ENCODE measurements around the gene SEZ6.

The SEZ6 gene

DNA sequence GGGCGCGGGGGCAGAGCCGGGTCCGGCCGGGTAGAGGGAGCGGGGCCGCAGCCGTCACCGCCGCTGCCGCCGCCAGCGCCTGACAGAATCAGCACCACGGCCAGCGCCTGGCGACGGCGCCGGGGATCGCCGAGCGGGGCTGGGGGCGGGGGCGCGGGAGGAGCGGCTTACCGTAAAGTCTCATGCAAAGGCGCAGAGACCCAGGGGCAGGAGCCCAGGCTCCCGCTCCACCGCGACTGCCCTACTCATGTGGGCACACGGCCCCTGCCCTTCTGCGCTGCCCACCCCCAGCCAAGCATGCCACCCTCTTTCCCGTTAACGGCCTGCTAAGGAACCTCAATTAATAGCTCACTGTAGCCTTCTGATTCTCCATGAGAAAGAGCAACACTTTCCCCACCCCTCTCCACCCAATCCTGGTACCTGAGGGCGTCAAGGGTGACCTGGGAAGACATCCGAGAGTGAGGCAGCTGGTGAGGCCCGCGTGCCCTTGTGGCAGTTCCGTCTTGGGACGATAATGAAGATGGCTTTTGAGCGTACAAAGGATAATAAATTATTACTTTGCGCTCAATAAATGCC, at the start of gene SEZ6:
TSS of gene SEZ6 (minus strand) at position 98 of the 576 bp plus-strand sequence. CDS start 164 bp downstream, outside the sequence.
- DNase-seq (ENCODE audit: low spot score) (peak; percentile 92), FAIRE-seq (peak; percentile 42)

GRCh38 chr17:29054835-29055234, 49.0 kb upstream of the SEZ6 start:
- FAIRE-seq (no peak), DNase-seq (ENCODE audit: low spot score) (no peak)

DNA sequence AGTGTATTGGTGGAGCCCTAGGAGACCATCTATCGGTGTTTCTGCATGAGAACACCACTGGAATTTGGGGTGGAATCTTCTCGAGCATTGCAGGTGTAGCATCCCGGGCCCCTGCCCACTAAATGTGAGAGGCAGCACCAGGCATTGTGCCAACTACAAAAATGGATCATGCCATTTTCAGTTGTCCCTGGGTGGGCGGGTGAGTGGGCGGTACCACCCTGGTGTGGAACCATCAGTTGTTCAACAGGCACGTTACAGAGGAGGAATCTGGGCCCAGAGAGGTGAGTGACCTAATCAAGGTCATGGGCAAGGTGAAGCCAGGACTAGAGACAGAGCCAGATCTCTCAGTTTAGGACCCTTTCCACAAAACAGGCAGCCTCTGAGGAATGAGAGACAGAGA, 45.9 kb upstream of the SEZ6 start:
- no peak for DNase-seq (ENCODE audit: low spot score)
- no peak for FAIRE-seq

DNA sequence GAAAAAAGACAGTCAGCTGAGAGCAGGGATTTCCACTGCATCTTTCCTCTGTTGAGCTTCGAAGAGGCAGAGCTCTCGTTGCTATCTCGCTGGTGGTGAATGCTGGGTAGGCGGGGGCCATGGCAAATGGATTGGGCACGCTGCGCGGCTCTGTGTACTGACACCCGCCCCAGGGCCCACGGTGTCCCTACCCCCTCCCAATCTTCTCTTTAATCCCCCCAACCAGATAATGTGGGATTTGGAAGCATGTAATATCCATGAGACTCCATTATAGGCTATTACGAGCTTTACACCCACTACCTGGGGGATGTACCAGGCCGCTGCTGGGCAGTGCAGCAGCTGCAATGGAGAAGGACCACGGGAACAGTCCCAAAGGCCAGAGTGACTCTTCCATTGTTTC, 45.4 kb upstream of the SEZ6 start:
- DNase-seq (ENCODE audit: low spot score) (no peak), FAIRE-seq (no peak)

GRCh38 chr17:29050176-29050575, 44.3 kb upstream of the SEZ6 start:
- FAIRE-seq (no peak), DNase-seq (ENCODE audit: low spot score) (no peak)

- FAIRE-seq (no peak), DNase-seq (ENCODE audit: low spot score) (no peak)
Measured at GRCh38 chr17:29049541-29050145, 43.8 kb upstream of the SEZ6 start.

DNA sequence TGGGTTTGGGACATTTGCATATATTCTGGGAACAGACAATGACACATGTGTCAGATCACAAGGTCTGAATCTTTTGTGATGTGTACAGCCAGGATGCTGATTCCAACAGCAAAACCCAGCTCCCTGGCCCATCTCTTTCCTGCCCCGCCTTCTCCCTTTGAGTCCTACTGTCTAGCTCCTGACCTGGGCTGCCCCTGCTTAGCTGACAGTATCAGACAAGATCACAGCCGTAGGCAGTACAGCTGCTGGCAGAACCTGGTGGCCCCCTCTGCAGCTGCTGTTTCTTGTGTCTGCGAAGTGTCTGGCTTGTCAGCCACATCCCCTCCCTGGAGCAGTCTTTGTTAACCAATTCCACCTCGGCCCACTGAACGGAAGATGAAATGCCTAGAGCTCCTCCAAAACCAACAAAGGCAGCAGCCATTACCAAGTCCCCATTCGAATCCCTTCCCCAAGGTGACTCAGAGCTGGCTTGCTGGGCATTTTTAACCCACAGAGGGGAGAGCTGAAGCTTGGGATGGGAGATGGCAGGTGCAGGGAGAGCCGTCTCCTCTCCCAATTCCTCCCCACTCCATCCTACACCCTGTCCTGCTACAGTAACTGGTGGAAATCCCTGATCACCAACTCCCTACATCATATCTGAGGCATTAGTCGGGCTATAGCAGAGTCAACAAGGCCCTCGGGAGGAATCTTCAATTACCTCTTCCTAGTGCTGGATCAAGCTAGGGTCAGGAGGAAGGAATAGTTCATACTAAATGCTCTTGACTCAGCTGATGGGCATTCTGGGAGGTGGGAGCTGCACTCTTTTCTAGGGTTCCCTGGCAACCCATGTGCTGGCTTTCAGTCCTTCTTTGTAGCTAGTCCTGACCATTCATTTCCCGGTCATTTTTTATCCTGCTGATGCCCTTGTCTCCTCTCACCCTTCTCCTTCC, 42.9 kb upstream of the SEZ6 start:
- DNase-seq (ENCODE audit: low spot score) (no peak), FAIRE-seq (no peak)

- DNase-seq (ENCODE audit: low spot score) (no peak), FAIRE-seq (no peak)
Measured at GRCh38 chr17:29046473-29046839, 40.6 kb upstream of the SEZ6 start.

DNA sequence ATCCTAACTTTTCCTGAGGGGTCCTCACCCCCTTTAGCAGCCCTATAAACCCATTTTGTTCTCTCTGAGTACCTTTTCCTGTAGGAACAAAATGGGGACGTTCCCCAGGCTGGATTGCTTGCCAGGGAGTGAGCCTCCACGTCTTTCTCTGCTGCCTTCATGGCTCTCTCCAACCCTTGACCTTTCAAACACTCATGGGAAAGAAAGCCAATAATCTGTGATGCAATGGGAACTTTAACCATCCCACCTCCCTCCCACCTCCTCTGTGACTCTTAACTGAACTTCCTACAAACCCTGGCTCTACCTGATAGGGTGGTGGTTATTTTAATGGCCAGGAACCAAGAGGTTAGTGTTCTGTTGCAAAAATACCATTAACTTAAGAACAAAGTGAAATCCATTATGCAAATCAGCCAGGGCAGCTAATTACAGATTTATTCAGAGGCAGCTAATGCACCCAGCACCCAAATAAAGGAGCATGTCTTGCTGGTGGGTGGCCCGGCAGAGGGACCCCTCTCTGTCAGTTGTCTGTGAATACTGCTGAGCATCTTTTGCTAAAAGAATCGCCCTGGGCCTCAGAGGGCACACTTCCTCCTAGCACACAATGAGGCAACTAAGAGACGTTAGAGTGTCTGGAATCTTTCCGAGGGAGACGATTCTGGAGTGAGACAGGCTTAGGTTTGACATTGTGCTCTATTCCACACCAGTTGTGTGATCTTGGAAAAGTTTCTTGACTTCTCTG, 40.1 kb upstream of the SEZ6 start:
- DNase-seq (ENCODE audit: low spot score) (no peak), FAIRE-seq (no peak)

- DNase-seq (ENCODE audit: low spot score) (no peak), FAIRE-seq (no peak)
Measured at GRCh38 chr17:29045026-29045425, 39.2 kb upstream of the SEZ6 start.

- FAIRE-seq (no peak), DNase-seq (ENCODE audit: low spot score) (no peak)
Measured at GRCh38 chr17:29043539-29044145, 37.8 kb upstream of the SEZ6 start.

DNA sequence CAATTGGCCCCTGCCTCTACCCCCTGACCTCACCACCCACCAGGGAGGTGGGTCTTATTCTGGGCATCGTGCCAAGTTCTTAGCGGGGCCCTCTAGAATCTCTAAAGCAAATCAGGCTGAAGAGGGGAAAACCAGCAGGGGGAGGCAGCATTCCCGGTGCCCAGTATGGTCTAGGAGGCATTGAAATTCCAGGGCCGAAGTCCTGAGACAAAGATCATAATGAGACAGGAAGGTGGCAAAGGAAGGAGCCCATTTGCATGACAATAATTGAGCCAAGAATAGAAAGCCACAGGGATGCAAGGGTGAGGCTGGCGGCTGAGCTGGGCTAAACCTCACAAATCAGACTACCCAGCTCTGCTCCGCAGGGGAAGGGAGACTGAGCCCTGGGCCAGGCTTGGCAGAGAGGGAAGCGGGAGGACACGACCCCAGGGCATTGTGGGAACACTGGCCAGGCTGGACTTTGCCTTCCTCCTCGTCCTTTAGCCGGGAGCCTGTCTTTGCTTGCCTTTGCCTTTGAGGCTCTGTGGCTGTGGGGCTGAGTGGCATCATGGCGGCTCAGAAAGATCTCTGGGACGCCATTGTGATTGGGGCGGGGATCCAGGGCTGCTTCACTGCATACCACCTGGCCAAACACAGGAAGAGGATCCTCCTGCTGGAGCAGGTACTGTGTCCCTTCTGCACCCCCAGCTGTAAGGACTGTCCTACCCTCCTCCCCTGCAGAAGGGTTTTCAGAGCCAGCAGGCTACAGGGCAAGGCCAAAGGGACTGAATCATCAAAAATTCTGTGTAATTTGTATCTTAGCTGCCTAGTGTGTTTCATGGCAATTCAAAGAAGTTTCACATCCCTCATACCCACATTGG, 37.1 kb upstream of the SEZ6 start, which contains the start of gene PIPOX:
TSS of gene PIPOX (plus strand) at position 463 of the 860 bp plus-strand sequence. CDS start at position 548, 85 bp downstream.
- no peak for FAIRE-seq
- DNase-seq (ENCODE audit: low spot score): peak; percentile 67

DNA sequence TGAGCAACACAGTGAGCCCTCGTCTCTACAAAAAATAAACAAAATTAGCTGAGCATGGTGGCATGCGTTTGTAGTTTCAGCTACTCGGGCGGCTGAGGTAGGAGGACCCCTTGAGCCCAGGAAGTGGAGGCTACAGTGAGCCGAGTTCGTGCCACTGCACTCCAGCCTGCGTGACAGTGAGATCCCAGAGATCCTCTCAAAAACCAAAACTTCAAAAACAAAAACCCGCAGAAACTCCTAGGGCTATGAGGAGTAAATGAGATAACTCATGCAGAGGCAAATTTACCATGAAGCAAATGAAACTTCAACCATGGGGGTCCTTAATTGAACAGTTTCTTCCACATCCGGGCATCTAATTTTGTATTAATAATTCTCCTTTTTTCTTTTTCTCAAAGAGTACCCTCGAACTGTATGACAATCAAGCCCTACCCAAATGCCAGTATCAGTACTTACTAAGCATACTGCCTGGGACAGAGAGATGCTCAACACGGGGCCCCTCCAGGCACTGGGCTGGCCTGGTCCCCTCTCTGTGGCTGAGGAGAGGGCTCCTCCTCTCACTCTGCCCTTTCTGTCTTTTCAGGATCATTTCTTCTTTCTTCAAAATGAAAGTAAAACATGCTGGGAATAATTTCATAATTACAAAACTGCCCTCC, 36.3 kb upstream of the SEZ6 start:
- FAIRE-seq: no peak
- DNase-seq (ENCODE audit: low spot score): no peak

DNA sequence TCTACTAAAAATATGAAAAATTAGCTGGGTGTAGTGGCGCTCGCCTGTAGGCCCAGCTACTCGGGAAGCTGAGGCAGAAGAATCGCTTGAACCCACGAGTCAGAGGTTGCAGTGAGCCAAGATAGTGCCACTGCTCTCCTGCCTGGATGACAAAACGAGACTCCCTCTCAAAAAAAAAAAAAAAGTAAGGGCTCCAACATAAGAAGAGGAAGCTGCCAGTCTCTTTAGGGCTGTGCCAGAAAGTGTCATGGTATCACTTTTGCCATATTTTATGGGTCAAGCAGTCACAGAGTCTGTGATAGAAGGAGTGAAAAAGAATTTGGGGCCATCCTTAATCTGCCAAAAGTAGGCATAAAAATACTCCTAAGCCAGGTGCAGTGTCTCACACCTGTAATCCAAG, 35.7 kb upstream of the SEZ6 start:
- no peak for FAIRE-seq
- DNase-seq (ENCODE audit: low spot score): no peak

- FAIRE-seq: no peak
- DNase-seq (ENCODE audit: low spot score): no peak
Measured at GRCh38 chr17:29041091-29041490, 35.3 kb upstream of the SEZ6 start.

DNA sequence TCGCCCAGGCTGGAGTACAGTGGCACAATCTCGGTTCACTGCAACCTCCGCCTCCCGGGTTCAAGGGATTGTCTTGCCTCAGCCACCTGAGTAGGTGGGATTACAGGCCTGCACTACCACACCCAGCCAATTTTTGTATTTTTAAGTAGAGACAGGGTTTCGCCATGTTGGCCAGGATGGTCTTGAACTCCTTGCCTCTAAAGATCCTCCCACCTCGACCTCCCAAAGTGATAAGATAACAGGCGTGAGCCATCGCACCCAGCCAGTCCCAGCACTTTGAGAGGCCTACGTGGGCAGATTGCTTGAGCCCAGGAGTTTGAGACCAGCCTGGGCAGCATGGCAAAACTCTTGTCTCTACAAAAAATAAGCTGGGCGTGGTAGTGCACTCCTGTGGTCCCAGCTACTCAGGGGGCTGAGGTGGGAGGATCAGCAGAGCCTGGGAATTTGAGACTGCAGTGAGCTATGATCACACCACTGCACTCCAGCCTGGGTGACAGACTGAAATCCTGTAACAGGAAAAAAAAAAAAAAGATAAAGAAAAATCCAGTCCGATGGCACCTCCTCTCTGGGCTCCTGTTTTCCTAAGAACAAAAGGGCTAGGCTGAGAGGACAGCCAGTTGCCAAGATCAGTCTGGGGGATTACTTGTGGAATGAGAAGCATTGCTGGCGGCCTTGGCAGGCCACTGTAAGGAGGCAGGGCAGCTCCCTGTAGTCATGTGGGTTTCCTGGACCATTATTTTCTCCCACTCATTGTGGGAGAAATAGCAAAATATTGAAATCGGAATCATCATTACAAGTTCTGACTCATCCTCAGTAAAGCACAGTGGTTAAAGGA, 34.1 kb upstream of the SEZ6 start:
- DNase-seq (ENCODE audit: low spot score) (peak; percentile 65), FAIRE-seq (no peak)

GRCh38 chr17:29038085-29038795, 32.4 kb upstream of the SEZ6 start:
- DNase-seq (ENCODE audit: low spot score) (no peak), FAIRE-seq (no peak)

DNA sequence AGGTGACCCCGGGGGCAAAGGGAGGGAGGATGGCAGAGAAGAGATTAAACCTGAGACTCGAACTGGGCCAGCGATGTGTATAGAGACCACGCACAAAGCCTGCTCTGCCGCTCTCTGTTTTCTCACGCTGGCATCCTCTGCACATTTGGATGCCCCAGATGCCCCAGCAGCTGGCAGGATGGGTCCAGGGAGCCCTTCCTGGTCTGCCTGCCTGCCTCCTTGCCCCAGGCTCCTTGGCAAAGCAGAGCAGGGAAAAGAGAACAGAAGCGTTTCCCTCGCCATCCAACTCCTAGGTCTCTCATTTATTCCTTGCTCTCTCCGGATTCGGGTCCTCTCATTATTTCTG, 31.9 kb upstream of the SEZ6 start:
- no peak for FAIRE-seq

More for the DNA sequence above, 31.9 kb upstream of the SEZ6 start:
- no peak for DNase-seq (ENCODE audit: low spot score)
